Body of pancreas (tissue), 4 donors: ENCODE measurements around the gene WWC2. TPM values are rescaled to one million over a fixed set of nuclear protein-coding genes. Genes with fewer than 3 reads are reported as not detected.

Source experiments
- ATAC-seq: fragments of 150-250 bp; one replicate; pipeline ENCODE4 v1.9.1; 2016
- DNase-seq, 4 donors: peaks; one replicate each; pipeline ENCODE4 v3.0.0-alpha.2; 2019
- H3K27ac ChIP-seq, 4 donors: fragments of 200-600 bp; sonication (generic); 1 replicate in 3 of 4; 2 replicates in 1 of 4; pipeline versions ENCODE4 v1.5.1 to v1.6.1; 2016 to 2019; ENCODE audit warnings: mild to moderate bottlenecking in 1 of 4, mixed read lengths in 1 of 4, moderate library complexity in 1 of 4
- H3K27me3 ChIP-seq, 2 donors: fragments of 200-600 bp; sonication (generic); one replicate each; pipeline ENCODE4 v1.6.0; 2016; ENCODE audit warnings: mild to moderate bottlenecking in 1 of 2
- H3K36me3 ChIP-seq, 2 donors: fragments of 200-600 bp; sonication (generic); replicated peaks in 1 of 2; 2 replicates each; pipeline ENCODE4 v1.5.1; 2016; ENCODE audit warnings: low read depth in 2 of 2; ENCODE audit not compliant: insufficient read depth in 1 of 2
- H3K4me1 ChIP-seq: fragments of 200-600 bp; sonication (generic); one replicate; pipeline ENCODE4 v1.6.0; 2016
- H3K4me3 ChIP-seq, 2 donors: fragments of 200-600 bp; sonication (generic); 1 replicate in 1 of 2; 2 replicates in 1 of 2; pipeline ENCODE4 v1.5.1; 2016 to 2019
- H3K9me3 ChIP-seq, 3 donors: fragments of 200-600 bp; sonication (generic); 1 replicate in 2 of 3; 2 replicates in 1 of 3; pipeline ENCODE4 v1.5.1; 2016
- POLR2A ChIP-seq, 3 donors: fragments of 450-650 bp; IDR thresholded peaks; one replicate each; pipeline ENCODE4 v1.6.1; 2016; ENCODE audit warnings: antibody characterized with exemption in 3 of 3, mild to moderate bottlenecking in 2 of 3
- WGBS, 2 donors: methylation state at CpG; one replicate each; pipeline ENCODE4 v1.1.5; 2017; 5-methylcytosine and 5-hydroxymethylcytosine counted together
- intact Hi-C: fragments of 100-400 bp; cut with DNase I; formaldehyde crosslinking; loops from one replicate; pipeline ENCODE4 v1.15.1; 2023
- total RNA-seq, 2 donors: library from RNA; depleted of rRNA; stranded (reverse); fragments of >200 nt; gene quantifications; one replicate each; pipeline ENCODE4 v1.1.0, GENCODE V29; 2016
- TF ChIP-seq, protein P1 (sequence below), 7 experiments: fragments of 450-650 bp in 4 of 7; fragments of 200-600 bp in 3 of 7; sonication (generic) in 3 of 7; IDR thresholded peaks; one replicate each; pipeline ENCODE4 v1.5.1; 2016 to 2019; ENCODE audit warnings: antibody characterized with exemption in 7 of 7

The WWC2 gene
- total RNA-seq, 2 donors from 2014 or later, result 24.4 to 30.3 TPM

DNA sequence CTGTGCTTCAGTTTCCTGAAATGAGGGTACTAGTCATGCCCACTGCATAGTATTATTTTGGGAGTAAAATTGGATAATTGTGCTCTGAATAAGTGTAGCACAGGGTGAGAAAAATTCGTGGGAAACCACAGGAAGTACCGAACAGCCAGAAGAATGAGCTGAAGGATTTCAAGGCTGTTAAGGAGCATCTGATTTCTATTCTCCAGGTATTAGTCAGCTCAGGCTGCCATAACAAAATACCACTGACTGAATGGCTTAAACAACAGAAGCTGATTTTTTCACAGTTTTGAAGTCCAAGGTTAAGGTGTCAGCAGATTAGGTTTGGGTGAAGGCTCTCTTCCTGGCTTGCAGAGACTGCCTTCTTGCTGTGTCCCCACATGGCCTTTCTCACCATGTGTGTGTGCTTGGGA lies 41.9 kb downstream of the WWC2 start:
- Histone ChIP-seq H3K27ac (no peak overlapping the region), H3K4me1 (peaks cover 14% of the 10 kb centered on the region), H3K27me3 (no peaks in the 10 kb centered on the region), H3K4me3 (no peak overlapping the region), H3K9me3 (no peaks in the 10 kb centered on the region), H3K36me3 (no peaks in the 10 kb centered on the region)
- TF ChIP-seq, protein P1, sequence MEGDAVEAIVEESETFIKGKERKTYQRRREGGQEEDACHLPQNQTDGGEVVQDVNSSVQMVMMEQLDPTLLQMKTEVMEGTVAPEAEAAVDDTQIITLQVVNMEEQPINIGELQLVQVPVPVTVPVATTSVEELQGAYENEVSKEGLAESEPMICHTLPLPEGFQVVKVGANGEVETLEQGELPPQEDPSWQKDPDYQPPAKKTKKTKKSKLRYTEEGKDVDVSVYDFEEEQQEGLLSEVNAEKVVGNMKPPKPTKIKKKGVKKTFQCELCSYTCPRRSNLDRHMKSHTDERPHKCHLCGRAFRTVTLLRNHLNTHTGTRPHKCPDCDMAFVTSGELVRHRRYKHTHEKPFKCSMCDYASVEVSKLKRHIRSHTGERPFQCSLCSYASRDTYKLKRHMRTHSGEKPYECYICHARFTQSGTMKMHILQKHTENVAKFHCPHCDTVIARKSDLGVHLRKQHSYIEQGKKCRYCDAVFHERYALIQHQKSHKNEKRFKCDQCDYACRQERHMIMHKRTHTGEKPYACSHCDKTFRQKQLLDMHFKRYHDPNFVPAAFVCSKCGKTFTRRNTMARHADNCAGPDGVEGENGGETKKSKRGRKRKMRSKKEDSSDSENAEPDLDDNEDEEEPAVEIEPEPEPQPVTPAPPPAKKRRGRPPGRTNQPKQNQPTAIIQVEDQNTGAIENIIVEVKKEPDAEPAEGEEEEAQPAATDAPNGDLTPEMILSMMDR (IDR thresholded peaks at IDR 0.05), result no peak
- TF ChIP-seq POLR2A (IDR thresholded peaks at IDR 0.05), result no peak
- WGBS, 2 donors, result 64 to 68% methylated on average over 2 of the region's 2 CpGs
- ATAC-seq (no peak), DNase-seq (no peak)
- intact Hi-C loops, result no loop called here

DNA sequence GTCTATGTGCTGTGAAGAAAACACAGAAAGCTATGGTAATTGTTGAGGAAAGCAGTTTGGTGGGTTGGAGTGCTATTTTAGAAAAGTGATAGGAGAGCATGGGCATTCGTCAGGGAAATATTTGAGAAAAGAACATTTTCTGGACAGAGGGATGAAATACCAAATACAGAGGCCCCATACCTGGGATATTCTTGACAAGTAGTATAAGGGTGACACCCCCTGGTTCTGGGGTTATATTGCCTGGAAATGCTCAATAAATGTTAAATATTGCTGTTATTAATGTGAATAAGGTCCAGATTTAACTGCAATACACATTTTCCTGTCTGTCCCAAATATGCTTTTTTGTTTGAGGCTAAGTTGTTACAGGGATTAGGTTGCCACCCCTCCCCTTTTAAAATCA lies 42.9 kb downstream of the WWC2 start:
- 74 to 79% methylated on average over 1 of the region's 1 CpG for whole genome bisulfite sequencing, 2 donors
- no peak overlapping the region for H3K27ac ChIP-seq
- ATAC-seq, result no peak
- no peaks in the 10 kb centered on the region for H3K27me3 ChIP-seq
- no peak for DNase-seq
- no peaks in the 10 kb centered on the region for H3K9me3 ChIP-seq
- no peak for TF ChIP-seq POLR2A (IDR thresholded peaks at IDR 0.05)
- TF ChIP-seq, protein P1 (IDR thresholded peaks at IDR 0.05), result peak in 3 of 7 experiments; percentile 13 to 19 (median 15)
- no peaks in the 10 kb centered on the region for H3K36me3 ChIP-seq
- peaks cover 14% of the 10 kb centered on the region for H3K4me1 ChIP-seq
- no peak overlapping the region for H3K4me3 ChIP-seq
- intact Hi-C loops, result no loop called here

DNA sequence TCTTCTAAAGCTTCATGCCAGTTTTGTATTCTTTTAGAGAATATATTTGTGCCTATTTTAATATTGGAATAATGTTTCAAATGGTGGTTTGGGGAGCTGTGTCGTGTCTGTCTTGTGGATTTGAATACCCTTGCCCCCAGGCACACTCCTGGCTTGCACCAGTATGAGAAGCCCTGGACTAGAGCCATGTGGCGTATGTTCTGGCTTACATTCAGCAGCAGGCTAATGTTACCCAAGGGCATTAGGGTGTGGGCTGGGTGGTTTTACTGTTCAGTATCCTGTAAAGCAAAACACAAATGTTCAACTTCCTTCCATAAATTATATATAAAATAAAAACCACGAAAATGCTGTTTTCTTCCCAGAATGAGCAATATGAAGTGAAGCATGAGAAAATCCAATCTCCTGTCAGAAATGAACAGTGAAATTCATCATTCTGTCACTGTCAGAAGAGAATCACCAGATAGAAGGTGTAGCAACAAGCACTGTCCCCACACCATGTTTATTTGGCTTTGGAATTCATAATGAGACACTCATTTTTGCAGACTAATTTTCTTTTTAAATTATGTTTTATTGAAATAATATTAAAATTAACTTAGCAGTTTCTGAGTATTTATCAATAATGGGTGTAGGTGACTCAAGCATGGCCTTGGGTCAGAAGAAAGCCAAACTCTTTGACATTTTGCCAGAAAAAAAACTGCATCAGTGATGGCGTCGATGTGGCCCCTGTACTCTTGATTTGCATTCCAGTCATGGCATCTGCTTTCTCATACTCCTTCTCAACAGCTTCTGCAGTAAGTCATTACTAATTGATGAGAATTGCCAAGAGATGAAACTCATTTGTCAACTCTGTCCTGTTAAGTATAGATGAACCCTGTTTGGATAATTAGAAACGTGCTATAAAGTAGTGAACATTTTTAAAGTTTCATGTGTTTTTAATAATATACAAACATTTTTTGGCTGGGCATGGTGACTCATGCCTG lies 43.8 kb downstream of the WWC2 start:
- Histone ChIP-seq H3K9me3 (no peaks in the 10 kb centered on the region), H3K27ac (no peak overlapping the region), H3K4me1 (peaks cover 14% of the 10 kb centered on the region), H3K4me3 (no peak overlapping the region), H3K36me3 (no peaks in the 10 kb centered on the region), H3K27me3 (no peaks in the 10 kb centered on the region)
- intact Hi-C loops, result no loop called here
- WGBS, 2 donors, result 27 to 32% methylated on average over 6 of the region's 6 CpGs
- DNase-seq (peak; percentile 74 to 91 (median 83)), ATAC-seq (peak; percentile 78)
- TF ChIP-seq, protein P1 (IDR thresholded peaks at IDR 0.05), result no peak
- no peak for TF ChIP-seq POLR2A (IDR thresholded peaks at IDR 0.05)

DNA sequence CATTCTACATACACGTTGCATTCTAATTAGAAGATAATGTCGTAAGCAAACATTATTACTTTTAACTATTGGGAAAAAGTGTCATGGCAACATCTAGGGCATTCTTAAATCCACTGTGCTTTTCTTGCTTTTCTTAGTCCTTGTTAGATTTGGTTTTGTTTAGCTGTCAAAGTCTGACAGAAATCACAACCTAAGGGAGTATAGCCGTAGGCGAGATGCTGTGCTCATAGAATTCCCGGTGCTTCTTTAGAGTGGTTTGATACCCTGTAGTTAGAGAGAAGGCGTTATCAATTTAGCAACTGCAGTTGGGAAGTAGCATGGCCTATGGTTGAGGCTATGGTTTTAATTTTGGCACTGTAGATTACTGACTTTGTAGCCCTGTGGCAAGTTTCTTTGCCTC lies 45.7 kb downstream of the WWC2 start:
- H3K4me1 ChIP-seq, result peaks cover 15% of the 10 kb centered on the region
- H3K27me3 ChIP-seq, result no peaks in the 10 kb centered on the region
- ATAC-seq (no peak), DNase-seq (no peak)
- H3K4me3 ChIP-seq, result no peak overlapping the region
- H3K36me3 ChIP-seq, result no peaks in the 10 kb centered on the region
- H3K27ac ChIP-seq, result no peak overlapping the region
- intact Hi-C loops, result no loop called here
- 85% methylated on average over 6 of the region's 6 CpGs for WGBS, 2 donors
- no peak for TF ChIP-seq POLR2A (IDR thresholded peaks at IDR 0.05)
- TF ChIP-seq, protein P1 (IDR thresholded peaks at IDR 0.05), result no peak
- H3K9me3 ChIP-seq, result no peaks in the 10 kb centered on the region
